ENCODE data around the gene CTRB1. TPM values are rescaled to one million over a fixed set of nuclear protein-coding genes. Genes with fewer than 3 reads are reported as not detected.

CTRB1 gene
- total and polyA plus RNA-seq, 2 donors (not counting 3 experiments of a cell fraction or from before 2014, with no cell fraction given), result not detected

- no peaks in the 10 kb centered on the region for H3K9me1 ChIP-seq (replicated peaks; ENCODE audit: control insufficient read depth, extremely low read depth, insufficient read depth, low read length)
Measured at GRCh38 chr16:75172578-75172977, 46.2 kb upstream of the CTRB1 start.

GRCh38 chr16:75175074-75175473 is 43.7 kb upstream of the CTRB1 start:
- Histone ChIP-seq H3K9ac (replicated peaks; ENCODE audit: extremely low read depth, insufficient read depth, low read length) (no peak overlapping the region), H3K36me3 (ENCODE audit: control insufficient read depth in 2 of 2, extremely low read depth in 1 of 2, insufficient read depth in 2 of 2, low read length in 2 of 2) (peaks cover 0 to 1% of the 10 kb centered on the region in 2 experiments), H3K4me1 (ENCODE audit: control insufficient read depth, extremely low read depth, insufficient read depth, low read length) (no peaks in the 10 kb centered on the region), H3K4me2 (ENCODE audit: insufficient read depth, low read length) (no peak overlapping the region), H3K4me3 (replicated peaks in 1 of 3; ENCODE audit: insufficient read depth in 1 of 3, low read depth in 1 of 3, low read length in 3 of 3) (no peak overlapping the region), H3K27ac (ENCODE audit: insufficient read depth, low read depth, low read length) (no peak overlapping the region), H2AFZ (ENCODE audit: low read depth, low read length) (no peak overlapping the region), H3K9me1 (replicated peaks; ENCODE audit: control insufficient read depth, extremely low read depth, insufficient read depth, low read length) (no peaks in the 10 kb centered on the region), H3K9me3 (replicated peaks; ENCODE audit: control insufficient read depth, insufficient read depth, low read length) (peaks cover 9% of the 10 kb centered on the region), H4K20me1 (replicated peaks; ENCODE audit: control insufficient read depth, extremely low read depth, insufficient read depth, low read length) (no peaks in the 10 kb centered on the region), H3K79me2 (ENCODE audit: control insufficient read depth, insufficient read depth, low read length) (no peaks in the 10 kb centered on the region), H3K27me3 (ENCODE audit: control insufficient read depth in 2 of 2, insufficient read depth in 2 of 2, low read length in 2 of 2) (no peaks in the 10 kb centered on the region)
- dilution Hi-C loops (cut with MboI; ENCODE audit: extremely low pct_ligation_motif_present, low sequenced_read_pairs), result no loop called here
- POLR2A ChIA-PET, result no interaction called here
- BruUV-seq (replicated peaks), result no TSS peak
- TF ChIP-seq MAX (IDR thresholded peaks at IDR 0.05; ENCODE audit: insufficient read depth, insufficient read length) (no peak), FOS (IDR thresholded peaks at IDR 0.05; ENCODE audit: borderline replicate concordance, insufficient read depth, low read length) (no peak), GATA2 (IDR thresholded peaks at IDR 0.05; ENCODE audit: insufficient read depth, insufficient read length, low read depth, low read length) (no peak), EZH2 (IDR thresholded peaks at IDR 0.05; ENCODE audit: borderline replicate concordance, low read depth, low read length, severe bottlenecking) (no peak), CTCF (IDR thresholded peaks at IDR 0.05; ENCODE audit: extremely low read depth in 1 of 2, insufficient read depth in 1 of 2, low read depth in 1 of 2, low read length in 2 of 2) (no peak), POLR2AphosphoS5 (IDR thresholded peaks at IDR 0.05; ENCODE audit: insufficient read depth, low read depth, low read length) (no peak), JUN (IDR thresholded peaks at IDR 0.05; ENCODE audit: borderline replicate concordance, insufficient read depth, insufficient read length, low read depth) (no peak), MYC (IDR thresholded peaks at IDR 0.05; ENCODE audit: low read depth, low read length) (no peak), POLR2A (IDR thresholded peaks at IDR 0.05; ENCODE audit: low read depth, low read length) (no peak)
- CTCF ChIA-PET, result interaction anchor here (0.6 kb wide), 1 partner anchor 18 kb away, joined by 3 read pairs; no protein-coding TSS in a partner anchor
- FAIRE-seq, result no peak
- no peak for DNase-seq (ENCODE audit: low read depth, low spot score)
- intact Hi-C loops (cut with micrococcal nuclease), result no loop called here

More at GRCh38 chr16:75172578-75172977, 46.2 kb upstream of the CTRB1 start:
- CTCF ChIA-PET, result no interaction called here
- H3K79me2 ChIP-seq (ENCODE audit: control insufficient read depth, insufficient read depth, low read length), result no peaks in the 10 kb centered on the region
- dilution Hi-C loops (cut with MboI; ENCODE audit: extremely low pct_ligation_motif_present, low sequenced_read_pairs), result no loop called here
- intact Hi-C loops (cut with micrococcal nuclease), result no loop called here
- BruUV-seq (replicated peaks), result no TSS peak
- H3K9ac ChIP-seq (replicated peaks; ENCODE audit: extremely low read depth, insufficient read depth, low read length), result no peak overlapping the region
- no peaks in the 10 kb centered on the region for H3K4me1 ChIP-seq (ENCODE audit: control insufficient read depth, extremely low read depth, insufficient read depth, low read length)
- no peaks in the 10 kb centered on the region for H4K20me1 ChIP-seq (replicated peaks; ENCODE audit: control insufficient read depth, extremely low read depth, insufficient read depth, low read length)
- DNase-seq (ENCODE audit: low read depth, low spot score), result no peak
- H3K27me3 ChIP-seq (ENCODE audit: control insufficient read depth in 2 of 2, insufficient read depth in 2 of 2, low read length in 2 of 2), result no peaks in the 10 kb centered on the region
- POLR2A ChIA-PET, result no interaction called here
- peaks cover 2 to 6% of the 10 kb centered on the region in 2 experiments for H3K36me3 ChIP-seq (ENCODE audit: control insufficient read depth in 2 of 2, extremely low read depth in 1 of 2, insufficient read depth in 2 of 2, low read length in 2 of 2)
- no peak overlapping the region for H3K27ac ChIP-seq (ENCODE audit: insufficient read depth, low read depth, low read length)
- no peak overlapping the region for H3K4me3 ChIP-seq (replicated peaks in 1 of 3; ENCODE audit: insufficient read depth in 1 of 3, low read depth in 1 of 3, low read length in 3 of 3)
- peaks cover 14% of the 10 kb centered on the region for H3K9me3 ChIP-seq (replicated peaks; ENCODE audit: control insufficient read depth, insufficient read depth, low read length)
- no peak for FAIRE-seq
- TF ChIP-seq MYC (IDR thresholded peaks at IDR 0.05; ENCODE audit: low read depth, low read length) (no peak), EZH2 (IDR thresholded peaks at IDR 0.05; ENCODE audit: borderline replicate concordance, low read depth, low read length, severe bottlenecking) (no peak), GATA2 (IDR thresholded peaks at IDR 0.05; ENCODE audit: insufficient read depth, insufficient read length, low read depth, low read length) (no peak), FOS (IDR thresholded peaks at IDR 0.05; ENCODE audit: borderline replicate concordance, insufficient read depth, low read length) (no peak), MAX (IDR thresholded peaks at IDR 0.05; ENCODE audit: insufficient read depth, insufficient read length) (no peak)
- no peak overlapping the region for H2AFZ ChIP-seq (ENCODE audit: low read depth, low read length)
- no peak overlapping the region for H3K4me2 ChIP-seq (ENCODE audit: insufficient read depth, low read length)

All from endothelial cell of umbilical vein (primary cell).